ENCODE measurements around the gene ARHGAP6.

The ARHGAP6 gene

DNA sequence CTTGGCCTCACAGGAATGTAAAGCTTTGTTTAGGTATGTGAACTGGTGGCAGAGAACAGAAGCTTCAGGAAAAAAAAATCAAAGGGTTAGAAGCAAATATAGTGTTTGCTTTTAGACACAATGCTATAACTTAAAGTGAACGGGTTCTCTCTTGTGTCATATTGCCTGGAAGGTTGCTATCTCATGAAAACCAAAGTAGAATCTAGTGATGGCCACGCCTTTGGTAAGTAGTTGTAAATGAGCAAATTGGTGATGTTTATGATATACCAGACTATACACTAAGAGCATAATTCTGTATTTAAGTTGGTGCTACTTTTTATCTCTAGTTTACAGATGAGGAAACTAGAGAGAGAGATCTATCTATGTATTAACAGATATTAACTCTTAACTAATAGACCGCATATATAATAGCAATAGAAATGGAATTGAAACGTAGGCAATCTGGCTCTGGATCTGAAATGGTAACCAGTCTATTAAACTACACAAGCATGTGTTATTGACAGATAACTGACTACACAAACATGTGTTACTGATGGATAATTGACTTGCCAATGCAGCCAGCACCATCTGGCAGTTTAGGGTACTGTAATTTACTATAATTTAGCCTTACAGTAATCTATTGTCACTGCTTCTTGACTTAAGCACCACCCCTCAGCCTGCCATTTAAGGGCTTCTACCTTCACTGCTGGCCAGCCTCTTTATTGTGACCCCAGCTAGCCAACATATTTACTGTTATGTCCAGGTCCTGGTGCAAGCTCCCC lies 513.7 kb downstream of the ARHGAP6 start:
- POLR2A ChIA-PET (ENCODE audit: low non-redundant PET): no interaction called here

GRCh38 chrX:11148401-11148800 lies 517.3 kb downstream of the ARHGAP6 start:
- POLR2A ChIA-PET (ENCODE audit: low non-redundant PET): no interaction called here

More for the DNA sequence above, 513.7 kb downstream of the ARHGAP6 start:
- TF ChIP-seq, protein P1, sequence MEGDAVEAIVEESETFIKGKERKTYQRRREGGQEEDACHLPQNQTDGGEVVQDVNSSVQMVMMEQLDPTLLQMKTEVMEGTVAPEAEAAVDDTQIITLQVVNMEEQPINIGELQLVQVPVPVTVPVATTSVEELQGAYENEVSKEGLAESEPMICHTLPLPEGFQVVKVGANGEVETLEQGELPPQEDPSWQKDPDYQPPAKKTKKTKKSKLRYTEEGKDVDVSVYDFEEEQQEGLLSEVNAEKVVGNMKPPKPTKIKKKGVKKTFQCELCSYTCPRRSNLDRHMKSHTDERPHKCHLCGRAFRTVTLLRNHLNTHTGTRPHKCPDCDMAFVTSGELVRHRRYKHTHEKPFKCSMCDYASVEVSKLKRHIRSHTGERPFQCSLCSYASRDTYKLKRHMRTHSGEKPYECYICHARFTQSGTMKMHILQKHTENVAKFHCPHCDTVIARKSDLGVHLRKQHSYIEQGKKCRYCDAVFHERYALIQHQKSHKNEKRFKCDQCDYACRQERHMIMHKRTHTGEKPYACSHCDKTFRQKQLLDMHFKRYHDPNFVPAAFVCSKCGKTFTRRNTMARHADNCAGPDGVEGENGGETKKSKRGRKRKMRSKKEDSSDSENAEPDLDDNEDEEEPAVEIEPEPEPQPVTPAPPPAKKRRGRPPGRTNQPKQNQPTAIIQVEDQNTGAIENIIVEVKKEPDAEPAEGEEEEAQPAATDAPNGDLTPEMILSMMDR (conservative IDR thresholded peaks at IDR 0.05; ENCODE audit: low read depth): no peak
- CTCF ChIA-PET: no interaction called here
- no peak overlapping the region for H3K27ac ChIP-seq
- DNase-seq (ENCODE audit: low spot score): no peak

DNA sequence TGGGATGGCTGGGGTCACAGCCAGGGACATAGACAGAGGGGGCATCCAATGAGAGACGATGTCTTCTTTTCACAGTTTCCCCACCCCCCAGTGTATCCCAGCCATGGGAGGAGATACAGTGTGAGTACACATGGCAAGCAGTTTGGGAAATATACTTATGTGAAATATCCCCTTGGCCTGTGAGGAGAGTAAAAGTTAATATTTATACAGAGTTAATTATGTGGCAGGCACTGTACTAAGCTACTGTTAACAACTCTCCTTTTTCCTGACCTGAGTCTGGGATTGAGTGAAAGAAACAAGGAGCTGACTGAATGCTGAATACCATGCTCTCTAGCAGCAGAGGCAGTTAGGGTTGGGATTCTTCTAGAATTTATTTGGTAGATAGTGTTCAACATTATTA lies 519.3 kb downstream of the ARHGAP6 start:
- no peak overlapping the region for H3K27ac ChIP-seq
- no peak for DNase-seq (ENCODE audit: low spot score)
- CTCF ChIA-PET: no interaction called here

More at GRCh38 chrX:11148401-11148800, 517.3 kb downstream of the ARHGAP6 start:
- H3K27ac ChIP-seq: no peak overlapping the region
- DNase-seq (ENCODE audit: low spot score): no peak
- TF ChIP-seq, protein P1 (conservative IDR thresholded peaks at IDR 0.05; ENCODE audit: low read depth): no peak
- CTCF ChIA-PET: no interaction called here

DNA sequence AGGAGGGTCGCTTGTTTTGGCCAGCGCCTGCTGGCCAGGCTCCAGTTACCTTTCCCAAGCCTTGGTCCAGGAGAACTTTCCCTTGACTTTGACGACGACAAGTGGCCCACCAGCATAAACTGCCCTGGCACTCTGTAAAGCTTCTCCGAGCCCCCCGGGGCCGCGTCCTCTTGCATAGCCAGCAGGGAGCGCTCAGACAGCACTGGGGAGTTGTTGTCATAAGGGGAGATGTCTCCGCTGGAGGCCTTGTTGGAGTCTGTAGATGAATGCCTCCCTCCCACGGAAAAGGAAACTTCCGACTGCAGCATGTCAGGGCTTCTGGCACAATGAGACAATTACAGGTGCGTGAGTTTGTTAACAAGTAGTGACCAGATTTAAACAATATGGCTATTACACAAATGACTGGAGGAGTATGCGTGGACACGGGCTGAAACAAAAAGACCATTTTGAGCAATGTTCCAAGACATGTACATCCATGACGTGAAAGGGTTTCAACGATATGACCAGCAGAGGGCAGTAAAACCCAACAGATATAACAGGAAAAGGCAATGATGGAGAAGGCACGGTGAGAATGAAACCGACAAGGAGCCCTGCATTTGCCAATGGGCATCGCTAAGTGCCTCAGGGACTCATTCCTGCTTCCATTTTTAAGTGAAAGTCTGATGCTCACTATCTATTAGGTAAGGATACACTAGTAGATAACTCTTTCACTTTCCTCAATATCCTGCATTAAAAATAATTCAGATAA lies 521.6 kb downstream of the ARHGAP6 start:
- H3K27ac ChIP-seq: no peak overlapping the region
- CTCF ChIA-PET: no interaction called here
- DNase-seq (ENCODE audit: low spot score): peak; percentile 29
- TF ChIP-seq, protein P1 (conservative IDR thresholded peaks at IDR 0.05; ENCODE audit: low read depth): peak; percentile 48
- POLR2A ChIA-PET (ENCODE audit: low non-redundant PET): no interaction called here

More for the DNA sequence above, 519.3 kb downstream of the ARHGAP6 start:
- POLR2A ChIA-PET (ENCODE audit: low non-redundant PET): no interaction called here
- TF ChIP-seq, protein P1 (conservative IDR thresholded peaks at IDR 0.05; ENCODE audit: low read depth): no peak

- POLR2A ChIA-PET (ENCODE audit: low non-redundant PET): no interaction called here
- H3K27ac ChIP-seq: no peak overlapping the region
- CTCF ChIA-PET: interaction anchor here (0.7 kb wide), 1 partner anchor 9 kb away, joined by 4 read pairs; no protein-coding TSS in a partner anchor
Measured at GRCh38 chrX:11138498-11139390, 527.0 kb downstream of the ARHGAP6 start.

More at GRCh38 chrX:11138498-11139390, 527.0 kb downstream of the ARHGAP6 start:
- DNase-seq (ENCODE audit: low spot score): no peak
- TF ChIP-seq, protein P1 (conservative IDR thresholded peaks at IDR 0.05; ENCODE audit: low read depth): no peak
